B cell (primary cell): ENCODE results near the gene LARGE2. TPM values are rescaled to one million over a fixed set of nuclear protein-coding genes. Genes with fewer than 3 reads are reported as not detected.
A peak's percentile ranks its signal among the peaks of the same experiment; 100 is the strongest.

Experiments
- ATAC-seq: fragments of 200-7000 bp; cut with Tn5 transposase; one replicate; pipeline ENCODE4 v1.10.0; 2021; ENCODE audit warnings: low read depth, mild to moderate bottlenecking, moderate number of reproducible peaks, moderate library complexity
- CTCF ChIA-PET: fragments of 350-600 bp; sonication (Branson Sonifier 250); formaldehyde crosslinking; loops from one replicate; lab custom pipeline; 2021; ENCODE audit warnings: antibody characterized with exemption, inconsistent platforms; lab: Charles Lee
- POLR2A ChIA-PET: fragments of 350-600 bp; sonication (Branson Sonifier 250); formaldehyde crosslinking; loops from one replicate; lab custom pipeline; 2021; ENCODE audit warnings: antibody characterized with exemption; lab: Charles Lee
- DNase-seq: peaks from one replicate; pipeline ENCODE4 v3.0.0; 2013
- H2AFZ ChIP-seq: 2 replicates; pipeline ENCODE4 v1.6.1; 2012; ENCODE audit warnings: mild to moderate bottlenecking, low read depth, low read length; ENCODE audit not compliant: insufficient read depth, poor library complexity, severe bottlenecking
- H3K27ac ChIP-seq, 2 donors: 1 replicate in 1 of 2; 2 replicates in 1 of 2; pipeline ENCODE4 v1.5.1; 2012 to 2013; ENCODE audit warnings: low read length in 2 of 2, mild to moderate bottlenecking in 2 of 2, moderate library complexity in 1 of 2
- H3K27me3 ChIP-seq, 4 experiments: fragments of 200-600 bp in 1 of 4; sonication (generic) in 1 of 4; replicated peaks in 1 of 4; 1 replicate in 2 of 4; 2 replicates in 2 of 4; pipeline versions ENCODE4 v1.6.1 to v1.7.0; 2013 to 2016; ENCODE audit warnings: low read length in 3 of 4, mild to moderate bottlenecking in 2 of 4, mixed read lengths in 1 of 4, moderate library complexity in 1 of 4; ENCODE audit not compliant: insufficient read depth in 4 of 4, control insufficient read depth in 3 of 4; ENCODE audit errors: control extremely low read depth in 1 of 4
- H3K36me3 ChIP-seq, 2 experiments: replicated peaks in 1 of 2; 1 replicate in 1 of 2; 2 replicates in 1 of 2; pipeline versions ENCODE4 v1.6.1 to v1.7.1; 2013; ENCODE audit warnings: low read length in 1 of 2; ENCODE audit not compliant: insufficient read depth in 2 of 2, control insufficient read depth in 1 of 2; ENCODE audit errors: control extremely low read depth in 1 of 2, extremely low read depth in 1 of 2
- H3K4me1 ChIP-seq, 2 donors: fragments of 200-600 bp in 1 of 2; sonication (generic) in 1 of 2; 1 replicate in 1 of 2; 2 replicates in 1 of 2; pipeline versions ENCODE4 v1.5.1 to v1.6.1; 2013 to 2017; ENCODE audit warnings: low read length in 2 of 2; ENCODE audit not compliant: control insufficient read depth in 2 of 2, insufficient read depth in 2 of 2
- H3K4me2 ChIP-seq: replicated peaks from 2 replicates; pipeline ENCODE3; 2012; ENCODE audit warnings: mild to moderate bottlenecking, low read depth, low read length; ENCODE audit not compliant: poor library complexity, severe bottlenecking
- H3K4me3 ChIP-seq, 5 experiments: fragments of 200-600 bp in 1 of 5; sonication (generic) in 1 of 5; 1 replicate in 3 of 5; 2 replicates in 2 of 5; pipeline versions ENCODE4 v1.5.1 to v1.7.0; 2011 to 2016; ENCODE audit warnings: low read length in 4 of 5, mild to moderate bottlenecking in 4 of 5, low read depth in 2 of 5, control low read depth in 1 of 5, moderate library complexity in 1 of 5; ENCODE audit not compliant: insufficient read depth in 1 of 5; ENCODE audit errors: control extremely low read depth in 1 of 5, extremely low read depth in 1 of 5
- H3K79me2 ChIP-seq: fragments of 200-600 bp; sonication (generic); one replicate; pipeline ENCODE4 v1.6.0; 2016; ENCODE audit warnings: low read length; ENCODE audit not compliant: control insufficient read depth, insufficient read depth
- H3K9ac ChIP-seq: fragments of 200-600 bp; sonication (generic); 2 replicates; pipeline ENCODE4 v1.6.1; 2017; ENCODE audit warnings: mild to moderate bottlenecking, low read length, moderate library complexity
- H3K9me3 ChIP-seq, 3 donors: one replicate each; pipeline versions ENCODE4 v1.6.1 to v1.7.1; 2013; ENCODE audit warnings: low read length in 2 of 3; ENCODE audit not compliant: control insufficient read depth in 2 of 3, insufficient read depth in 1 of 3; ENCODE audit errors: control extremely low read depth in 1 of 3
- H4K20me1 ChIP-seq: 2 replicates; pipeline ENCODE4 v1.6.0; 2012; ENCODE audit warnings: mild to moderate bottlenecking, low read length; ENCODE audit not compliant: insufficient read depth, control insufficient read depth, poor library complexity, severe bottlenecking
- H3K27ac Mint-ChIP-seq: one replicate; pipeline ENCODE4 v1.8.0; 2021; ENCODE audit warnings: mixed read lengths
- H3K27me3 Mint-ChIP-seq: one replicate; pipeline ENCODE4 v1.8.0; 2021; ENCODE audit warnings: mixed read lengths
- H3K4me1 Mint-ChIP-seq: one replicate; pipeline ENCODE4 v1.8.0; 2021; ENCODE audit warnings: mixed read lengths
- H3K4me3 Mint-ChIP-seq: one replicate; pipeline ENCODE4 v1.8.0; 2021; ENCODE audit warnings: mixed read lengths
- H3K9me3 Mint-ChIP-seq: one replicate; pipeline ENCODE4 v1.8.0; 2022; ENCODE audit warnings: mixed read lengths; ENCODE audit not compliant: insufficient read depth
- CTCF ChIP-seq: fragments of 200-600 bp; IDR thresholded peaks from one replicate; pipeline ENCODE4 v1.8.0; 2022; ENCODE audit warnings: antibody characterized with exemption, mild to moderate bottlenecking
- EZH2 ChIP-seq: IDR thresholded peaks from 2 replicates; pipeline ENCODE4 v1.6.1; 2012; ENCODE audit warnings: borderline replicate concordance, low read depth, mild to moderate bottlenecking, moderate library complexity, low read length; ENCODE audit not compliant: insufficient read depth, poor library complexity, severe bottlenecking
- WGBS: methylation state at CpG from one replicate; pipeline ENCODE4 v1.1.5; 2013; ENCODE audit warnings: missing lambda C conversion rate; ENCODE audit not compliant: insufficient coverage; 5-methylcytosine and 5-hydroxymethylcytosine counted together
- intact Hi-C: fragments of 100-400 bp; cut with micrococcal nuclease; formaldehyde crosslinking; loops from one replicate; pipeline ENCODE4 v1.10.0; 2022
- polyA plus RNA-seq: library from polyadenylated mRNA; depleted of rRNA; stranded (reverse); fragments of >200 nt; gene quantifications from 2 replicates; pipeline ENCODE4 v1.2.3, GENCODE V29; 2012
- total RNA-seq, 2 donors: library from RNA; stranded (reverse); fragments of 120-200 nt in 1 of 2; gene quantifications; 1 replicate in 1 of 2; 2 replicates in 1 of 2; pipeline versions ENCODE4 v1.2.3 to v1.2.4, GENCODE V29; 2013 to 2022

Gene LARGE2
- total and polyA plus RNA-seq, 2 donors (not counting 1 experiment from before 2014, with no cell fraction given) = 109 to 264 TPM

DNA sequence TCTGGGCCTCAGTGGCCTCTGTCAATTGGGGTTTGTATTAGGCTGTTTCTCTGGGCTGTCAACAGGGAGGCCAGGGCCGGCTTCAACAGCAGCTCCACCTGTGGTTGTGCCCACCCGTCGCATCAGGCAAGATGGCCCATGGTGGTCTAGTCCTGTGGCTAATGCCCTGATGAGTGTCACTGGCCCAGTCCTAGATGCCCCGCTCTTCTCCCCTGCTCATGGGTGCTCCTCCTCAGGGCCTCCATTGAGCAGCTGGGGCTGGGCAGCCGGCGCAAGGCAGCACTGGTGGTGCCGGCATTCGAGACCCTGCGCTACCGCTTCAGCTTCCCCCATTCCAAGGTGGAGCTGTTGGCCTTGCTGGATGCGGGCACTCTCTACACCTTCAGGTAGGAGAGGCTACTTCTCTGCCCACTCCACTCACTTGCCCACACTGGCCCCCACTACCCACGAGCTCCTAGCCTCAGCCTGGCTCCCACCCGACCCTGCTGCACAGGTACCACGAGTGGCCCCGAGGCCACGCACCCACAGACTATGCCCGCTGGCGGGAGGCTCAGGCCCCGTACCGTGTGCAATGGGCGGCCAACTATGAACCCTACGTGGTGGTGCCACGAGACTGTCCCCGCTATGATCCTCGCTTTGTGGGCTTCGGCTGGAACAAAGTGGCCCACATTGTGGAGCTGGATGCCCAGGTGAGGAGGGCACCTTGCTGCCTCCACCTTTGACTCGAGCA, 5.4 kb downstream of the LARGE2 start:
- H3K4me3 ChIP-seq = no peak overlapping the region
- H3K4me1 ChIP-seq = peaks cover 58 to 86% of the 10 kb centered on the region in 2 donors
- no peak overlapping the region for H3K9ac ChIP-seq
- peak overlapping the region; percentile 91 for H3K4me2 ChIP-seq
- H3K27ac ChIP-seq = peak overlapping the region; percentile 24 to 92
- WGBS = 93% methylated on average over 25 of the region's 27 CpGs
- H3K27me3 Mint-ChIP-seq = no peaks in the 10 kb centered on the region
- peaks cover 87% of the 10 kb centered on the region for H3K4me1 Mint-ChIP-seq
- DNase-seq (peak; percentile 7), ATAC-seq (no peak)
- TF ChIP-seq CTCF (no peak), EZH2 (no peak)
- intact Hi-C loops = no loop called here
- ChIA-PET POLR2A (interaction anchor here (0.6 to 2.4 kb wide), 3 partner anchors 10 to 1472 kb away, joined by 3 to 10 read pairs (median 6); partner anchors contain the start of genes CRY2 and PEX16), CTCF (interaction anchor here (1.1 to 2.4 kb wide), 5 partner anchors 9 to 79 kb away, joined by 4 to 10 read pairs (median 4); partner anchors contain the start of gene PEX16)
- peaks cover 37% of the 10 kb centered on the region for H4K20me1 ChIP-seq
- H3K36me3 ChIP-seq = peaks cover 0 to 43% of the 10 kb centered on the region in 2 experiments
- H3K79me2 ChIP-seq = peaks cover 98% of the 10 kb centered on the region
- H3K9me3 ChIP-seq = no peaks in the 10 kb centered on the region
- H2AFZ ChIP-seq = no peak overlapping the region
- no peaks in the 10 kb centered on the region for H3K27me3 ChIP-seq
- no peaks in the 10 kb centered on the region for H3K9me3 Mint-ChIP-seq
- peak overlapping the region; percentile 59 for H3K4me3 Mint-ChIP-seq
- H3K27ac Mint-ChIP-seq = peak overlapping the region; percentile 90
